Pulmonary artery endothelial cell (primary cell): ENCODE results near the gene GGA3. TPM values are rescaled to one million over a fixed set of nuclear protein-coding genes. Genes with fewer than 3 reads are reported as not detected.

ENCODE experiments used
- DNase-seq: peaks from one replicate; pipeline ENCODE4 v3.0.0-alpha.2; 2011; ENCODE audit warnings: low read depth, low spot score
- total RNA-seq: library from RNA; depleted of rRNA; stranded (reverse); fragments of >200 nt; gene quantifications from 2 replicates; pipeline ENCODE4 v1.2.3, GENCODE V29; 2014

Gene GGA3
- total RNA-seq, 1 donor from 2014 or later: 10.9 TPM

GRCh38 chr17:75245011-75245410, 16.4 kb downstream of the GGA3 start:
- DNase-seq: no peak

- DNase-seq: no peak
Observed at GRCh38 chr17:75244133-75244866, 17.1 kb downstream of the GGA3 start.

GRCh38 chr17:75242461-75243042, 18.9 kb downstream of the GGA3 start:
- no peak for DNase-seq

GRCh38 chr17:75241996-75242460, 19.4 kb downstream of the GGA3 start:
- no peak for DNase-seq

GRCh38 chr17:75241502-75241901, 19.9 kb downstream of the GGA3 start:
- DNase-seq: no peak

GRCh38 chr17:75241143-75241430, 20.3 kb downstream of the GGA3 start:
- DNase-seq: no peak

GRCh38 chr17:75240394-75241142, 20.8 kb downstream of the GGA3 start:
- no peak for DNase-seq

- no peak for DNase-seq
Observed at GRCh38 chr17:75239778-75240393, 21.5 kb downstream of the GGA3 start.

- DNase-seq: no peak
Observed at GRCh38 chr17:75239214-75239613, 22.2 kb downstream of the GGA3 start.

GRCh38 chr17:75238684-75239191, 22.7 kb downstream of the GGA3 start:
- no peak for DNase-seq

- DNase-seq: no peak
Observed at GRCh38 chr17:75238020-75238580, 23.3 kb downstream of the GGA3 start.

- DNase-seq: no peak
Observed at GRCh38 chr17:75237100-75238014, 24.0 kb downstream of the GGA3 start.

- DNase-seq: no peak
Observed at GRCh38 chr17:75232786-75233185, 28.6 kb downstream of the GGA3 start.

GRCh38 chr17:75231741-75232464, 29.5 kb downstream of the GGA3 start:
- no peak for DNase-seq

GRCh38 chr17:75231071-75231470, 30.3 kb downstream of the GGA3 start:
- DNase-seq: no peak

- no peak for DNase-seq
Observed at GRCh38 chr17:75228847-75229246, 32.6 kb downstream of the GGA3 start.

- no peak for DNase-seq
Observed at GRCh38 chr17:75228305-75228704, 33.1 kb downstream of the GGA3 start.

GRCh38 chr17:75227729-75228128, 33.7 kb downstream of the GGA3 start:
- no peak for DNase-seq

GRCh38 chr17:75225016-75225415, 36.4 kb downstream of the GGA3 start:
- DNase-seq: no peak

GRCh38 chr17:75219815-75220214, 41.6 kb downstream of the GGA3 start:
- DNase-seq: no peak
